Measurements from ENCODE around the gene ASZ1.
A peak's percentile ranks its signal among the peaks of the same experiment; 100 is the strongest.

DNA sequence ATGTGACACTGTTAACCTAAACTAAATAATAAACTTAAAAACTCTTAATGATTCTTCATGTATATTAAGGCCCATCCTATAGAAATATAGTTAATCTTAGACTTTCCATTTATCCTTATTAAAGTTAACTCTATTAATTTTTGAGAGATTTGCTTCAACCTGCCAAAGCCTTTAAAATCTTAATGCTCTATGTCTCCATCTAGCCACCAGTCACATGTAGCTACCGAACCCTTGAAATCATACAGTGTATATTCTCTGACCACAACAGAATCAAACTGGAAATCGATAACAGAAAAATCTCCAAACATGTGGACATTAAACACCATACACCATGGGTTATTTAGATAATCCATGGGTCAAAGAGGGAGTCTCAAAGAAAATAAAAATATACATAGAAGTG, 51.9 kb downstream of the ASZ1 start:
- TF ChIP-seq, protein P1, sequence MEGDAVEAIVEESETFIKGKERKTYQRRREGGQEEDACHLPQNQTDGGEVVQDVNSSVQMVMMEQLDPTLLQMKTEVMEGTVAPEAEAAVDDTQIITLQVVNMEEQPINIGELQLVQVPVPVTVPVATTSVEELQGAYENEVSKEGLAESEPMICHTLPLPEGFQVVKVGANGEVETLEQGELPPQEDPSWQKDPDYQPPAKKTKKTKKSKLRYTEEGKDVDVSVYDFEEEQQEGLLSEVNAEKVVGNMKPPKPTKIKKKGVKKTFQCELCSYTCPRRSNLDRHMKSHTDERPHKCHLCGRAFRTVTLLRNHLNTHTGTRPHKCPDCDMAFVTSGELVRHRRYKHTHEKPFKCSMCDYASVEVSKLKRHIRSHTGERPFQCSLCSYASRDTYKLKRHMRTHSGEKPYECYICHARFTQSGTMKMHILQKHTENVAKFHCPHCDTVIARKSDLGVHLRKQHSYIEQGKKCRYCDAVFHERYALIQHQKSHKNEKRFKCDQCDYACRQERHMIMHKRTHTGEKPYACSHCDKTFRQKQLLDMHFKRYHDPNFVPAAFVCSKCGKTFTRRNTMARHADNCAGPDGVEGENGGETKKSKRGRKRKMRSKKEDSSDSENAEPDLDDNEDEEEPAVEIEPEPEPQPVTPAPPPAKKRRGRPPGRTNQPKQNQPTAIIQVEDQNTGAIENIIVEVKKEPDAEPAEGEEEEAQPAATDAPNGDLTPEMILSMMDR (IDR thresholded peaks at IDR 0.05): peak; percentile 19; the same call in 1 of the 2 replicates
- no peak for TF ChIP-seq POLR2AphosphoS5 (IDR thresholded peaks at IDR 0.05; ENCODE audit: low read depth, low read length)

All from Panc1 (cell line).